GM12878 (cell line): Measurements from ENCODE around the gene RIMBP2.

Experiments used
- EZH2 ChIP-seq: IDR thresholded peaks from 2 replicates; pipeline ENCODE4 v1.6.1; 2012; ENCODE audit warnings: low read depth, mild to moderate bottlenecking, control low read depth, inconsistent platforms, low read length, borderline replicate concordance; ENCODE audit not compliant: control insufficient read depth
- FOXM1 ChIP-seq: IDR thresholded peaks from 2 replicates; pipeline ENCODE4 v1.6.1; 2012; ENCODE audit warnings: low read depth, mild to moderate bottlenecking, inconsistent platforms, low read length, moderate library complexity
- NR2F1 ChIP-seq: fragments of 450-650 bp; conservative IDR thresholded peaks from 2 replicates; pipeline ENCODE4 v1.6.1; 2017; ENCODE audit warnings: mild to moderate bottlenecking
- RCOR1 ChIP-seq: conservative IDR thresholded peaks from 2 replicates; pipeline ENCODE4 v1.6.1; 2012; ENCODE audit warnings: low read depth, low read length, improper control_type of control experiment
- SMC3 ChIP-seq: IDR thresholded peaks from 2 replicates; pipeline ENCODE4 v1.6.1; 2011; ENCODE audit warnings: low read length, improper control_type of control experiment, borderline replicate concordance

- TF ChIP-seq EZH2 (no peak), FOXM1 (no peak), NR2F1 (no peak), RCOR1 (no peak), SMC3 (no peak)
Measured at GRCh38 chr12:130537051-130537450, 179.0 kb downstream of the RIMBP2 start.
